Activated CD8-positive, alpha-beta memory T cell treated with anti-CD3 and anti-CD28 coated beads, Interleukin-2, amount 10 ng/mL, durations not matched to agents 7 days and 5 days (primary cell): ENCODE measurements around the gene NRAS. TPM values are rescaled to one million over a fixed set of nuclear protein-coding genes. Genes with fewer than 3 reads are reported as not detected.
"Not testable (repeated sequence)": the region's sequence is repeated elsewhere in the genome, so short reads cannot be mapped to it uniquely, and the experiment has no call there.

Source experiments
- ATAC-seq: fragments of 150-1000 bp; cut with Tn5 transposase; one replicate; pipeline ENCODE4 v1.10.0; 2021; ENCODE audit warnings: moderate library complexity
- CTCF ChIA-PET: fragments of 350-600 bp; sonication (Branson Sonifier 250); formaldehyde crosslinking; loops from one replicate; lab custom pipeline; 2021; ENCODE audit warnings: antibody characterized with exemption; lab: Charles Lee
- DNase-seq: peaks from one replicate; pipeline ENCODE4 v3.0.0-alpha.2; 2020
- H3K27ac Mint-ChIP-seq: one replicate; pipeline ENCODE4 v1.8.0; 2021; ENCODE audit warnings: mild to moderate bottlenecking, mixed read lengths
- H3K27me3 Mint-ChIP-seq: one replicate; pipeline ENCODE4 v1.8.0; 2021; ENCODE audit warnings: mixed read lengths
- H3K36me3 Mint-ChIP-seq: one replicate; pipeline ENCODE4 v1.8.0; 2021; ENCODE audit warnings: mild to moderate bottlenecking, mixed read lengths
- H3K4me1 Mint-ChIP-seq: one replicate; pipeline ENCODE4 v1.8.0; 2021; ENCODE audit warnings: mixed read lengths
- H3K4me3 Mint-ChIP-seq: one replicate; pipeline ENCODE4 v1.8.0; 2021; ENCODE audit warnings: mild to moderate bottlenecking, moderate library complexity, mixed read lengths
- H3K9me3 Mint-ChIP-seq: one replicate; pipeline ENCODE4 v1.8.0; 2022; ENCODE audit warnings: low read depth, mixed read lengths
- total RNA-seq, 2 experiments: library from RNA; stranded (reverse); gene quantifications; one replicate each; pipeline ENCODE4 v1.2.3, GENCODE V29; 2021

Gene NRAS
- 10 to 100 TPM; 39.7 to 58.7 TPM for total RNA-seq

DNA sequence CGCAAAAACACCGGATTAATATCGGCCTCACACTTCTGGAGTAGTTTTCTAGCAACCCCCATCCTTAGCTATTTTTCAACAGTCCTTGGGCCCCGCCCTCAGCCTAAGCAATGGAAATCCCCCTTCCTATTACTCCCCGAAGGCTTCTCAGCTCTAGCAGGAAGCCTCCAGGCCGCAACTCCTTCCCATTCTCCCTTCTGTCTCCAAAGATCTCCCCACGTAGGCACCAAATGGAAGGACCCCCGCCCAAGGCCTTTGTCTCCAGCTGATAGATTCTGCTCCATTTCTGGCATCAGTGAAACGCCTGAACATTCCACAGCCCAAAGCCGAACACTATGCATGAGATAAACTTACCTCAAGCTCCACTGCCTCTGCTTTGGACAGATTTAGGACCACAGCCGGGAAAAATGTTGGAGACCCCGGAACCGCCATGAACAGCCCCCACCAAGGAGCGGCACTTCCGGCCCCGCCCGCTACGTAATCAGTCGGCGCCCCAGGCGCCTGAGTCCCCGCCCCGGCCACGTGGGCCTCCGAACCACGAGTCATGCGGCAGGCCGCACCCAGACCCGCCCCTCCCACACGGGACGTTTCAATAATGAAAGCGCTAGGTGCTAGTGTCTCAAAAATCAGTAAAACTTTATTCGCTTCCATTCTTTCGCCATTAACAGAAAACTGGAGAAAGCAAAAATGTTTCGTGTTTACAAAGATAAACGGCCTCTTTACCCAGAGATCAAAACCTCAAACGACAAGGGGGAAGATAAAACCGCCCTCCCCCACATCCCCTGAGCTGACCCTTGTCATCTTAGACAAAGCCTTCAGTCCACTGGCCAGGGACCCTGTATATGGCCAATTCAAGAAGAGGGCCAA is at the start of gene NRAS:
Gene NRAS (minus strand): TSS at position 468 of the 867 bp plus-strand sequence. CDS start 611 bp downstream, outside the sequence.
- DNase-seq (peak; percentile 97), ATAC-seq (peak; percentile 96)
- CTCF ChIA-PET = interaction anchor here (1.2 to 2.0 kb wide), 5 partner anchors 11 to 370 kb away, joined by 3 to 8 read pairs (median 5); partner anchors contain the start of genes CSDE1 and DENND2C
- H3K36me3 Mint-ChIP-seq = peaks cover 65% of the 10 kb centered on the region
- no peaks in the 10 kb centered on the region for H3K9me3 Mint-ChIP-seq
- peaks cover 17% of the 10 kb centered on the region for H3K4me1 Mint-ChIP-seq
- no peaks in the 10 kb centered on the region for H3K27me3 Mint-ChIP-seq
- peak within 1 kb of the TSS; percentile 98 for H3K4me3 Mint-ChIP-seq
- peak within 1 kb of the TSS; percentile 96 for H3K27ac Mint-ChIP-seq

DNA sequence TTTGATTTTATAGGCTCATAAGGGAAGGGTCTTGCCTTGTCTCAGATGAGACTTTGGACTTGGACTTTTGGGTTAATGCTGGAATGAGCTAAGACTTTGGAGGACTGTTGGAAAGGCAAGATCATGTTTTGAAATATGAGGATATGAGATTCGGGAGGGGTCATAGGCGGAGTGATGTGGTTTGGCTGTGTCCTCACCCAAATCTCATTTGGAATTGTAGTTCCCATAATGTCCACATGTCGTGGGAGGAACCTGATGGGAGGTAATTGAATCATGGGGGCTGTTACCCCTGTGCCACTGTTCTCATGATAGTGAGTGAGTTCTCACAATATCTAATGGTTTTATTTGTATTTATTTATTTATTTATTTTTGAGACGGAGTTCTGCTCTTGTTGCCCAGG is 48.1 kb upstream of the NRAS start:
- ATAC-seq = no peak
- DNase-seq = no peak
- H3K36me3 Mint-ChIP-seq = peaks cover 1% of the 10 kb centered on the region
- no peak overlapping the region for H3K27ac Mint-ChIP-seq
- no peak overlapping the region for H3K4me3 Mint-ChIP-seq
- peaks cover 2% of the 10 kb centered on the region for H3K4me1 Mint-ChIP-seq
- no peaks in the 10 kb centered on the region for H3K9me3 Mint-ChIP-seq
- no peaks in the 10 kb centered on the region for H3K27me3 Mint-ChIP-seq
- CTCF ChIA-PET = interaction anchor here (1.3 to 1.6 kb wide), 2 partner anchors 10 to 16 kb away, joined by 3 read pairs; partner anchors contain the start of gene SIKE1

- CTCF ChIA-PET = interaction anchor here (0.8 to 1.5 kb wide), 3 partner anchors 11 to 42 kb away, joined by 3 to 8 read pairs (median 4); partner anchors contain the start of gene NRAS
- Mint-ChIP-seq H3K9me3 (peaks cover 3% of the 10 kb centered on the region), H3K27ac (peak overlapping the region; percentile 99), H3K4me3 (peak overlapping the region; percentile 97), H3K4me1 (peaks cover 42% of the 10 kb centered on the region), H3K36me3 (peaks cover 23% of the 10 kb centered on the region), H3K27me3 (no peaks in the 10 kb centered on the region)
- ATAC-seq = no peak
- DNase-seq = no peak
These were observed 41.8 kb upstream of the NRAS start for GRCh38 chr1:114758256-114758832.

- Mint-ChIP-seq H3K27ac (peak within 1 kb of the TSS; percentile 99), H3K9me3 (peaks cover 3% of the 10 kb centered on the region), H3K4me3 (peak within 1 kb of the TSS; percentile 97), H3K36me3 (peaks cover 23% of the 10 kb centered on the region), H3K27me3 (no peaks in the 10 kb centered on the region), H3K4me1 (peaks cover 47% of the 10 kb centered on the region)
- ATAC-seq (peak; percentile 86), DNase-seq (peak; percentile 98)
- CTCF ChIA-PET = interaction anchor here (0.8 to 1.5 kb wide), 3 partner anchors 12 to 41 kb away, joined by 3 to 8 read pairs (median 4); partner anchors contain the start of gene NRAS
These were observed 41.1 kb upstream of the NRAS start, which contains the start of gene CSDE1 for GRCh38 chr1:114757455-114758255. Gene CSDE1 (minus strand): TSS chr1:114757984. CDS start chr1:114739890, 18,094 bp downstream.

- peak; percentile 4 for ATAC-seq
- CTCF ChIA-PET = interaction anchor here (1.4 to 1.5 kb wide), 2 partner anchors 12 to 41 kb away, joined by 3 to 8 read pairs; partner anchors contain the start of gene NRAS
These were observed 40.4 kb upstream of the NRAS start for GRCh38 chr1:114756949-114757454.

DNA sequence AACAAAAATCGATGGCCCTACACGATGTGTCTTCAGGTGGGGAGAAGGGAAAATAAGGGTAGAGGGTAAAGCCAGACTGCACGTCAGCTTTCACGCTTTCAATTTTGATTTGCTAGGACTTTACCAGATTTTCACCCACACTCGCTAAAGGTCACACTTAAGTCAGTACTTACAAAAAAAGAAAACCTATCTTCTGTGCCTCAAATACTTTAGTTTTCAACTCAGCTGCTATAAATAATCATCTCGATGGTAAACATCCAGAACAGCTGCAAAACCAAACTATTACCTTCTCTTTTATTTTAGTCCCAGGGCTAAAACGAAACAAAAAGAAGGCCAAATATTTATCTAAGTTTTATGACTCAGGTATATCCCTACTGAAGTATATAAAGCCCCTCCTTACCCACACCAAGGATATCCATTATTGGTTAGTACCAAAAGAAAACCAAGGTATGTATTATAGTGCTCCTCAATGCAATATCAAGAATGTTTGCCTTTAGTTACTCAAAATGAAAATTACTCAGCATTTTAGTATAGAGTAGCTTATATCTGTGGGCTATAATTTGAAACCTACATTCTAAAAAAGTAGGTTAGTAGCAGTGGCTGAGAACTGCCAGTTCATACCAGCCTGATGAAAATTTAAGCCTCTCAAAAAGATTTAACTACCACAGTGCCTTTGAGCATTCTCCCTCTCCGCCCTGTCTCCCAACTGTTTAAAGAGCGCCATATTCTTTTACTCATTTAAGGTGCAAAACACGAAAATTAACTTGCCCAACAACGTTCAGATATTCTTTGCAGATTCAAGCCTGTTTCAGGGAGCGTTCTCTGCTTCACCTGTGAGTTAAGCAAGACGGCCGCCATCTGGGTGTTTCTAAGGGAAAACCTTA is 39.7 kb upstream of the NRAS start:
- ATAC-seq (peak; percentile 17), DNase-seq (no peak)
- peaks cover 25% of the 10 kb centered on the region for H3K36me3 Mint-ChIP-seq
- CTCF ChIA-PET = no interaction called here
- peaks cover 3% of the 10 kb centered on the region for H3K9me3 Mint-ChIP-seq
- H3K27me3 Mint-ChIP-seq = no peaks in the 10 kb centered on the region
- H3K27ac Mint-ChIP-seq = peak overlapping the region; percentile 99
- peak overlapping the region; percentile 97 for H3K4me3 Mint-ChIP-seq
- peaks cover 61% of the 10 kb centered on the region for H3K4me1 Mint-ChIP-seq

More at GRCh38 chr1:114756949-114757454, 40.4 kb upstream of the NRAS start:
- peaks cover 23% of the 10 kb centered on the region for H3K36me3 Mint-ChIP-seq
- peak overlapping the region; percentile 99 for H3K27ac Mint-ChIP-seq
- no peaks in the 10 kb centered on the region for H3K27me3 Mint-ChIP-seq
- peak overlapping the region; percentile 97 for H3K4me3 Mint-ChIP-seq
- H3K4me1 Mint-ChIP-seq = peaks cover 54% of the 10 kb centered on the region
- DNase-seq = no peak
- H3K9me3 Mint-ChIP-seq = peaks cover 3% of the 10 kb centered on the region

- Mint-ChIP-seq H3K4me3 (peak overlapping the region; percentile 97), H3K27me3 (no peaks in the 10 kb centered on the region)
These were observed 38.7 kb upstream of the NRAS start for GRCh38 chr1:114755006-114755931.

GRCh38 chr1:114753702-114754101 is 37.1 kb upstream of the NRAS start:
- DNase-seq = peak; percentile 48
- H3K4me3 Mint-ChIP-seq, H3K27me3 Mint-ChIP-seq, ATAC-seq, H3K9me3 Mint-ChIP-seq, CTCF ChIA-PET: not testable (repeated sequence)
- Mint-ChIP-seq H3K36me3 (peaks cover 41% of the 10 kb centered on the region), H3K27ac (peak overlapping the region; percentile 99), H3K4me1 (peaks cover 72% of the 10 kb centered on the region)

More at GRCh38 chr1:114755006-114755931, 38.7 kb upstream of the NRAS start:
- CTCF ChIA-PET = no interaction called here
- ATAC-seq = no peak
- Mint-ChIP-seq H3K4me1 (peaks cover 69% of the 10 kb centered on the region), H3K9me3 (peaks cover 3% of the 10 kb centered on the region), H3K36me3 (peaks cover 30% of the 10 kb centered on the region), H3K27ac (peak overlapping the region; percentile 99)
- DNase-seq = no peak

GRCh38 chr1:114753143-114753542 is 36.6 kb upstream of the NRAS start:
- no peak for DNase-seq
- no peak for ATAC-seq
- CTCF ChIA-PET = interaction anchor here (0.6 kb wide), 1 partner anchor 15 kb away, joined by 3 read pairs; no protein-coding TSS in a partner anchor
- H3K4me1 Mint-ChIP-seq = peaks cover 72% of the 10 kb centered on the region
- H3K27ac Mint-ChIP-seq = no peak overlapping the region
- H3K4me3 Mint-ChIP-seq = no peak overlapping the region
- no peaks in the 10 kb centered on the region for H3K9me3 Mint-ChIP-seq
- no peaks in the 10 kb centered on the region for H3K27me3 Mint-ChIP-seq
- H3K36me3 Mint-ChIP-seq = peaks cover 47% of the 10 kb centered on the region

- Mint-ChIP-seq H3K27me3 (no peaks in the 10 kb centered on the region), H3K4me1 (peaks cover 81% of the 10 kb centered on the region), H3K36me3 (peaks cover 48% of the 10 kb centered on the region), H3K27ac (peak overlapping the region; percentile 38), H3K4me3 (no peak overlapping the region), H3K9me3 (no peaks in the 10 kb centered on the region)
- DNase-seq (no peak), ATAC-seq (no peak)
- CTCF ChIA-PET = no interaction called here
These were observed 34.2 kb upstream of the NRAS start for GRCh38 chr1:114750780-114751179.

- Mint-ChIP-seq H3K27ac (no peak overlapping the region), H3K36me3 (peaks cover 45% of the 10 kb centered on the region), H3K9me3 (no peaks in the 10 kb centered on the region), H3K4me3 (no peak overlapping the region), H3K4me1 (peaks cover 80% of the 10 kb centered on the region), H3K27me3 (no peaks in the 10 kb centered on the region)
- ATAC-seq (no peak), DNase-seq (no peak)
- CTCF ChIA-PET = no interaction called here
These were observed 33.3 kb upstream of the NRAS start for GRCh38 chr1:114749835-114750234.
